Measurements from ENCODE around the gene SEMA3C.

GRCh38 chr7:80720146-80720545 is 198.7 kb downstream of the SEMA3C start:
- TF ChIP-seq CTCF (IDR thresholded peaks at IDR 0.05; ENCODE audit: poor library complexity) (no peak), EZH2 (IDR thresholded peaks at IDR 0.05; ENCODE audit: borderline replicate concordance) (no peak)
